Naive thymus-derived CD4-positive, alpha-beta T cell (primary cell): ENCODE data around the gene FBXO8. TPM values are rescaled to one million over a fixed set of nuclear protein-coding genes. Genes with fewer than 3 reads are reported as not detected.

Experiments used
- ATAC-seq: fragments of 150-1000 bp; cut with Tn5 transposase; 2 replicates; pipeline ENCODE4 v1.10.0; 2021; ENCODE audit warnings: mild to moderate bottlenecking, moderate library complexity
- CTCF ChIA-PET: fragments of 350-600 bp; sonication (Branson Sonifier 250); formaldehyde crosslinking; loops from one replicate; lab custom pipeline; 2021; ENCODE audit warnings: antibody characterized with exemption; lab: Charles Lee
- POLR2A ChIA-PET: fragments of 350-600 bp; sonication (Branson Sonifier 250); formaldehyde crosslinking; loops from one replicate; lab custom pipeline; 2021; ENCODE audit warnings: antibody characterized with exemption, inconsistent platforms; lab: Charles Lee
- DNase-seq, 9 donors: peaks; one replicate each; pipeline versions ENCODE4 v3.0.0 to v3.0.0-alpha.2; 2020 to 2022; ENCODE audit warnings: mixed read lengths in 1 of 9
- H3K27ac ChIP-seq: one replicate; pipeline ENCODE4 v1.7.0; 2013; ENCODE audit warnings: mild to moderate bottlenecking, low read depth, low read length, moderate library complexity
- H3K27me3 ChIP-seq, 2 donors: one replicate each; pipeline ENCODE4 v1.7.0; 2013; ENCODE audit warnings: low read length in 2 of 2, mild to moderate bottlenecking in 2 of 2, moderate library complexity in 2 of 2; ENCODE audit not compliant: control insufficient read depth in 2 of 2, insufficient read depth in 2 of 2
- H3K36me3 ChIP-seq, 3 experiments: 1 replicate in 2 of 3; 2 replicates in 1 of 3; pipeline ENCODE4 v1.7.0; 2013; ENCODE audit warnings: low read length in 3 of 3, mild to moderate bottlenecking in 3 of 3, moderate library complexity in 1 of 3; ENCODE audit not compliant: insufficient read depth in 3 of 3, control insufficient read depth in 2 of 3
- H3K4me1 ChIP-seq, 2 donors: one replicate each; pipeline ENCODE4 v1.7.0; 2013; ENCODE audit warnings: low read length in 2 of 2, mild to moderate bottlenecking in 2 of 2, moderate library complexity in 1 of 2; ENCODE audit not compliant: control insufficient read depth in 2 of 2, insufficient read depth in 2 of 2
- H3K4me3 ChIP-seq: 2 replicates; pipeline ENCODE4 v1.7.0; 2013; ENCODE audit warnings: mild to moderate bottlenecking, low read length
- H3K9me3 ChIP-seq, 3 experiments: 1 replicate in 2 of 3; 2 replicates in 1 of 3; pipeline ENCODE4 v1.7.0; 2013; ENCODE audit warnings: low read length in 3 of 3; ENCODE audit not compliant: control insufficient read depth in 2 of 3
- H3K27ac Mint-ChIP-seq, 9 donors: one replicate each; pipeline ENCODE4 v1.8.0; 2020 to 2022; ENCODE audit warnings: mixed read lengths in 9 of 9, mild to moderate bottlenecking in 8 of 9, moderate library complexity in 5 of 9, inconsistent platforms in 2 of 9
- H3K27me3 Mint-ChIP-seq, 5 donors: one replicate each; pipeline ENCODE4 v1.8.0; 2021 to 2022; ENCODE audit warnings: mixed read lengths in 5 of 5, mild to moderate bottlenecking in 1 of 5
- H3K36me3 Mint-ChIP-seq, 5 donors: one replicate each; pipeline ENCODE4 v1.8.0; 2020 to 2022; ENCODE audit warnings: mixed read lengths in 5 of 5, mild to moderate bottlenecking in 3 of 5, inconsistent platforms in 1 of 5
- H3K4me1 Mint-ChIP-seq, 7 donors: one replicate each; pipeline ENCODE4 v1.8.0; 2020 to 2022; ENCODE audit warnings: mixed read lengths in 7 of 7, mild to moderate bottlenecking in 3 of 7, inconsistent platforms in 1 of 7
- H3K4me3 Mint-ChIP-seq, 10 donors: one replicate each; pipeline ENCODE4 v1.8.0; 2020 to 2022; ENCODE audit warnings: mild to moderate bottlenecking in 10 of 10, mixed read lengths in 10 of 10, moderate library complexity in 6 of 10, inconsistent platforms in 2 of 10
- H3K9me3 Mint-ChIP-seq, 11 donors: one replicate each; pipeline ENCODE4 v1.8.0; 2020 to 2022; ENCODE audit warnings: mixed read lengths in 11 of 11, mild to moderate bottlenecking in 4 of 11, inconsistent platforms in 1 of 11, moderate library complexity in 1 of 11
- intact Hi-C, 2 donors: fragments of 100-400 bp; cut with micrococcal nuclease; formaldehyde crosslinking; loops; one replicate each; pipeline ENCODE4 v1.15.1; 2023
- polyA plus RNA-seq, 2 donors: library from polyadenylated mRNA; unstranded; fragments of 300-500 nt; fragmentation: Illumina TruSeq; gene quantifications; one replicate each; pipeline ENCODE4 v1.2.3, GENCODE V29; 2021
- total RNA-seq, 6 experiments: library from RNA in 5 of 6; stranded (reverse) in 5 of 6; gene quantifications; 1 replicate in 5 of 6; 2 replicates in 1 of 6; pipeline ENCODE4 v1.2.3 and lab custom pipeline; 2021 to 2026

The FBXO8 gene
- total and polyA plus RNA-seq, 7 experiments from 2014 or later = 10.4 to 25.7 (median 17.3) TPM

GRCh38 chr4:174225349-174226049 is 58.0 kb downstream of the FBXO8 start:
- H3K9me3 Mint-ChIP-seq = no peaks in the 10 kb centered on the region
- no peaks in the 10 kb centered on the region for H3K36me3 ChIP-seq
- ChIA-PET CTCF (no interaction called here), POLR2A (no interaction called here)
- no peaks in the 10 kb centered on the region for H3K27me3 ChIP-seq
- no peaks in the 10 kb centered on the region for H3K4me1 ChIP-seq
- peaks cover 15 to 51% (median 39%) of the 10 kb centered on the region in 5 donors for H3K27me3 Mint-ChIP-seq
- H3K4me3 ChIP-seq = no peak overlapping the region
- no peak for ATAC-seq
- H3K4me1 Mint-ChIP-seq = peaks cover 0 to 2% (median 0%) of the 10 kb centered on the region in 7 donors
- no peak for DNase-seq
- no peak overlapping the region for H3K27ac ChIP-seq
- intact Hi-C loops = no loop called here
- H3K27ac Mint-ChIP-seq = no peak overlapping the region
- H3K36me3 Mint-ChIP-seq = no peaks in the 10 kb centered on the region
- H3K4me3 Mint-ChIP-seq = no peak overlapping the region
- H3K9me3 ChIP-seq = no peaks in the 10 kb centered on the region

GRCh38 chr4:174224550-174224949 is 58.9 kb downstream of the FBXO8 start:
- no peak for ATAC-seq
- no peak for DNase-seq
- Histone ChIP-seq H3K4me3 (no peak overlapping the region), H3K36me3 (no peaks in the 10 kb centered on the region), H3K4me1 (no peaks in the 10 kb centered on the region), H3K9me3 (no peaks in the 10 kb centered on the region), H3K27me3 (no peaks in the 10 kb centered on the region), H3K27ac (no peak overlapping the region)
- no peaks in the 10 kb centered on the region for H3K36me3 Mint-ChIP-seq
- intact Hi-C loops = loop anchor here in 1 of 2 donors (5.0 kb wide), 3 partner anchors 58 to 408 kb away; partner anchors contain the start of genes CEP44, FBXO8 and HPGD
- no peak overlapping the region for H3K4me3 Mint-ChIP-seq
- POLR2A ChIA-PET = no interaction called here
- H3K27ac Mint-ChIP-seq = no peak overlapping the region
- CTCF ChIA-PET = interaction anchor here (2.1 kb wide), 1 partner anchor 94 kb away, joined by 4 read pairs; no protein-coding TSS in a partner anchor
- peaks cover 0 to 2% (median 0%) of the 10 kb centered on the region in 7 donors for H3K4me1 Mint-ChIP-seq
- peaks cover 24 to 57% (median 48%) of the 10 kb centered on the region in 5 donors for H3K27me3 Mint-ChIP-seq
- H3K9me3 Mint-ChIP-seq = no peaks in the 10 kb centered on the region

GRCh38 chr4:174222266-174222872 is 61.1 kb downstream of the FBXO8 start:
- Mint-ChIP-seq H3K27me3 (peaks cover 43 to 69% (median 63%) of the 10 kb centered on the region in 5 donors), H3K4me1 (peaks cover 7 to 11% (median 8%) of the 10 kb centered on the region in 7 donors), H3K9me3 (peaks cover 0 to under 1% (median 0%) of the 10 kb centered on the region in 11 donors), H3K27ac (no peak overlapping the region), H3K4me3 (no peak overlapping the region), H3K36me3 (no peaks in the 10 kb centered on the region)
- Histone ChIP-seq H3K4me1 (peaks cover 5% of the 10 kb centered on the region in 2 donors), H3K9me3 (no peaks in the 10 kb centered on the region), H3K27me3 (peaks cover 0 to 15% of the 10 kb centered on the region in 2 donors), H3K27ac (no peak overlapping the region), H3K36me3 (no peaks in the 10 kb centered on the region), H3K4me3 (no peak overlapping the region)
- ChIA-PET POLR2A (no interaction called here), CTCF (interaction anchor here (0.6 to 1.9 kb wide), 5 partner anchors 10 to 829 kb away, joined by 3 to 6 read pairs (median 5); no protein-coding TSS in a partner anchor)
- intact Hi-C loops = loop anchor here (1.0 to 5.0 kb wide), 5 partner anchors 60 to 410 kb away; partner anchors contain the start of genes CEP44 (in 1 of the 2), FBXO8 (in 1 of the 2) and HPGD (in 1 of the 2)
- ATAC-seq (peak; percentile 64), DNase-seq (peak in 3 of 9 donors; percentile 22 to 33 (median 25))

- Histone ChIP-seq H3K36me3 (no peaks in the 10 kb centered on the region), H3K4me1 (peaks cover 23 to 35% of the 10 kb centered on the region in 2 donors), H3K27ac (no peak overlapping the region), H3K9me3 (no peaks in the 10 kb centered on the region), H3K4me3 (no peak overlapping the region), H3K27me3 (peaks cover 25 to 52% of the 10 kb centered on the region in 2 donors)
- intact Hi-C loops = no loop called here
- H3K9me3 Mint-ChIP-seq = peaks cover 0 to 12% (median 1%) of the 10 kb centered on the region in 11 donors
- peaks cover 27 to 46% (median 39%) of the 10 kb centered on the region in 7 donors for H3K4me1 Mint-ChIP-seq
- ATAC-seq = no peak
- peak overlapping the region in 2 of 9 donors; percentile 2 to 69 for H3K27ac Mint-ChIP-seq
- ChIA-PET CTCF (no interaction called here), POLR2A (no interaction called here)
- peaks cover 0 to 3% (median 0%) of the 10 kb centered on the region in 5 donors for H3K36me3 Mint-ChIP-seq
- no peak for DNase-seq
- H3K27me3 Mint-ChIP-seq = peaks cover 71 to 89% (median 87%) of the 10 kb centered on the region in 5 donors
- peak overlapping the region; percentile 22 to 71 (median 54) for H3K4me3 Mint-ChIP-seq
These were observed 65.2 kb downstream of the FBXO8 start for GRCh38 chr4:174218127-174218790.

- peaks cover 27 to 50% (median 39%) of the 10 kb centered on the region in 7 donors for H3K4me1 Mint-ChIP-seq
- DNase-seq (peak in 1 of 9 donors; percentile 35), ATAC-seq (peak; percentile 36)
- peaks cover 74 to 96% (median 90%) of the 10 kb centered on the region in 5 donors for H3K27me3 Mint-ChIP-seq
- Histone ChIP-seq H3K4me3 (no peak overlapping the region), H3K36me3 (no peaks in the 10 kb centered on the region), H3K27ac (no peak overlapping the region), H3K27me3 (peaks cover 25 to 55% of the 10 kb centered on the region in 2 donors), H3K9me3 (no peaks in the 10 kb centered on the region), H3K4me1 (peaks cover 23 to 35% of the 10 kb centered on the region in 2 donors)
- no peak overlapping the region for H3K27ac Mint-ChIP-seq
- ChIA-PET POLR2A (no interaction called here), CTCF (no interaction called here)
- peaks cover 0 to 3% (median 0%) of the 10 kb centered on the region in 5 donors for H3K36me3 Mint-ChIP-seq
- intact Hi-C loops = no loop called here
- H3K9me3 Mint-ChIP-seq = peaks cover 0 to 12% (median 3%) of the 10 kb centered on the region in 11 donors
- peak overlapping the region; percentile 24 to 71 (median 54) for H3K4me3 Mint-ChIP-seq
These were observed 66.0 kb downstream of the FBXO8 start for GRCh38 chr4:174217273-174218126.
